ENCODE data around the gene BHMT2.

The BHMT2 gene

DNA sequence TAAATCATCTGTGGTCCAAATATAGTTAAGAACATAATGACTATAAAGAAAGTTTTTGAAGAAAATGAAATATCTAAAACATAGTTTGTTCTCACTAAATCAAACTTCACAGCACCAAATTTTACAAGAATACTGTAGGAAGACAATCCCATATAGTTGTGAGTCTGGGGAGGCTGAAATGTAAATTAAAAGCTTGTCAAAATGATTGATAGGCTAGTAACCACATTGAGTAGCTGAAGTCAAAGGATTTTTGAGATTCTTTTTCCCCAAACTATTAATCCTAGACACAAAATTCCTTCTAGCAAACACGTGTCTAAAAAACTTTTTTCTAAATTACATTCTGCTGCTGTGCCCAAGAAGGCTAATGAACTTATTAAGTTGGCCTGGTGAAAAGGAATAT is 55.0 kb downstream of the BHMT2 start:
- no peak for DNase-seq

- no peak for DNase-seq
Measured at GRCh38 chr5:79130781-79131180, 61.2 kb downstream of the BHMT2 start.

- DNase-seq = peak; percentile 54
Measured at GRCh38 chr5:79133121-79133656, 63.6 kb downstream of the BHMT2 start.

- peak; percentile 74 for DNase-seq
Measured at GRCh38 chr5:79133657-79134451, 64.3 kb downstream of the BHMT2 start.

DNA sequence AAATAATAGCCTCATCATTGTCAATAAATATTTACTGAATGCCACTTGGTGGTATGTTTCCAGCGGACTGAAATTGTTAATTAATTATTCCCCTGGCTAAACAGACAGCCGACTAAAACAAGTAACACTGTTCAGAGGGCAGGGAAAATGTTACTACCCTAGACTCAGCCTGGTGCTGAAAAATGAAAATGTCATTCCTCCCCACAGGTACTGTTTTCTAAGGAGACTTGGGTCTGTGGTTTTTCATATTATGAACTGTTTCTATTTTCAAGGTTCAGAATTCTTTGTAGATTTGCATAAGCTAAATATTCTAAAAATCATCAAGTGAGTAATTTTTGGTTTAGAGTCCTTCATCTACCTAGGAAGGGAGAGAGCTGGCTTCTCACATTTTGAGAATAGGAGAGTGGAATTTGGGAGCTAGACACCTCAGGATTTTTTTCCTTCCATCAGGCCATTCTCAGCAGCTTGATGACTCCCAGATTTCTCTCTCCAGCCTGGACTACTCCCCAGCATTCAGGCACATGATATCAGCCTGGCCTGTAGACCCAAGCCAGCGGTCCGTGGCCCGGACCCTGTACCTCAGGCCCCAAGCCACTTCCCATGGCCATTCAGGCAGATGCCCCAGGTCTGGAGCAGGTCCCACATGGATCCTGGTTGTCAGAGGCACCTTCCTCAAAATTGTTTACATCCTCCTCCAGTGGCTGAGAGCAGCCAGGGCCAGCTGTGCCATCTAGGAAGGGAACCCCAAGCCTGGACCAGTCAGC is 66.4 kb downstream of the BHMT2 start:
- no peak for DNase-seq

GRCh38 chr5:79136618-79137017 is 67.1 kb downstream of the BHMT2 start:
- DNase-seq = no peak
